ENCODE data around the gene NADK2.

DNA sequence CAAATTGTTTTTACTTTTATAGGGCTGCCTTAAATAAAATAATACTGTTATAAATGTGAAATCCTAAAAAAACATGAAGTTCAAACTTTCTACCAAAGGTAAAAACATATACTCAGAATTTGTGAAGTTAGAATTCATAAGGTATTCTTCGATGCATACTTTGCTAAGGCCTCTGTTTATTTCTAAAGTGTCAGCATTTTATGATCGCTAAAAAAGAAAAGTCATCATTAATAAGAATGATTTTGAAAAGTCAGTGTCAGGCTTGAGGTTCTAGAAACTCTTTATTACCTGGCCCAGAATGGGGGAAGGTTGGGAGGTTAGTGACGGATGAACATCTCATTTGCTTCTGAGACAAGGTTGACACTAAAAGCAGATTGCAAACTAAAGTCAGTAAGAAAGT is 26.2 kb upstream of the NADK2 start:
- TF ChIP-seq, protein P1, sequence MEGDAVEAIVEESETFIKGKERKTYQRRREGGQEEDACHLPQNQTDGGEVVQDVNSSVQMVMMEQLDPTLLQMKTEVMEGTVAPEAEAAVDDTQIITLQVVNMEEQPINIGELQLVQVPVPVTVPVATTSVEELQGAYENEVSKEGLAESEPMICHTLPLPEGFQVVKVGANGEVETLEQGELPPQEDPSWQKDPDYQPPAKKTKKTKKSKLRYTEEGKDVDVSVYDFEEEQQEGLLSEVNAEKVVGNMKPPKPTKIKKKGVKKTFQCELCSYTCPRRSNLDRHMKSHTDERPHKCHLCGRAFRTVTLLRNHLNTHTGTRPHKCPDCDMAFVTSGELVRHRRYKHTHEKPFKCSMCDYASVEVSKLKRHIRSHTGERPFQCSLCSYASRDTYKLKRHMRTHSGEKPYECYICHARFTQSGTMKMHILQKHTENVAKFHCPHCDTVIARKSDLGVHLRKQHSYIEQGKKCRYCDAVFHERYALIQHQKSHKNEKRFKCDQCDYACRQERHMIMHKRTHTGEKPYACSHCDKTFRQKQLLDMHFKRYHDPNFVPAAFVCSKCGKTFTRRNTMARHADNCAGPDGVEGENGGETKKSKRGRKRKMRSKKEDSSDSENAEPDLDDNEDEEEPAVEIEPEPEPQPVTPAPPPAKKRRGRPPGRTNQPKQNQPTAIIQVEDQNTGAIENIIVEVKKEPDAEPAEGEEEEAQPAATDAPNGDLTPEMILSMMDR (IDR thresholded peaks at IDR 0.05; ENCODE audit: low read depth, low read length), result no peak
- TF ChIP-seq EZH2phosphoT487 (IDR thresholded peaks at IDR 0.05; ENCODE audit: low read depth), result no peak

All from OCI-LY3 (cell line).